Liver (tissue), 9 donors: ENCODE results near the gene ADGRD1. TPM values are rescaled to one million over a fixed set of nuclear protein-coding genes. Genes with fewer than 3 reads are reported as not detected.

ENCODE experiments used
- DNase-seq: peaks from one replicate; pipeline ENCODE4 v3.0.0-alpha.2; 2017; ENCODE audit warnings: low spot score
- H3K27ac ChIP-seq, 2 donors: one replicate each; pipeline ENCODE4 v1.7.0; 2013; ENCODE audit warnings: inconsistent platforms in 2 of 2, low read length in 2 of 2, control low read depth in 1 of 2, low read depth in 1 of 2, mild to moderate bottlenecking in 1 of 2
- H3K27me3 ChIP-seq, 4 donors: one replicate each; pipeline versions ENCODE4 v1.6.1 to v1.7.0; 2013; ENCODE audit warnings: low read length in 3 of 4, inconsistent platforms in 1 of 4, mild to moderate bottlenecking in 1 of 4, moderate library complexity in 1 of 4; ENCODE audit not compliant: control insufficient read depth in 4 of 4, insufficient read depth in 4 of 4
- H3K36me3 ChIP-seq, 4 donors: one replicate each; pipeline versions ENCODE4 v1.6.1 to v1.7.0; 2013; ENCODE audit warnings: low read length in 3 of 4, mild to moderate bottlenecking in 3 of 4, low read depth in 1 of 4, moderate library complexity in 1 of 4; ENCODE audit not compliant: control insufficient read depth in 4 of 4, insufficient read depth in 3 of 4
- H3K4me1 ChIP-seq, 4 donors: one replicate each; pipeline versions ENCODE4 v1.6.1 to v1.7.0; 2013; ENCODE audit warnings: low read length in 3 of 4, mild to moderate bottlenecking in 3 of 4, moderate library complexity in 1 of 4; ENCODE audit not compliant: control insufficient read depth in 4 of 4, insufficient read depth in 4 of 4
- H3K4me3 ChIP-seq, 3 donors: one replicate each; pipeline versions ENCODE4 v1.6.1 to v1.7.0; 2013; ENCODE audit warnings: low read length in 3 of 3, control low read depth in 1 of 3, low read depth in 1 of 3, mild to moderate bottlenecking in 1 of 3
- H3K9ac ChIP-seq, 2 donors: one replicate each; pipeline ENCODE4 v1.7.0; 2013; ENCODE audit warnings: low read length in 2 of 2, mild to moderate bottlenecking in 2 of 2, moderate library complexity in 2 of 2, control low read depth in 1 of 2, low read depth in 1 of 2
- H3K9me3 ChIP-seq, 4 donors: one replicate each; pipeline versions ENCODE4 v1.6.1 to v1.7.0; 2013; ENCODE audit warnings: low read length in 3 of 4; ENCODE audit not compliant: control insufficient read depth in 4 of 4
- FOXA1 ChIP-seq: IDR thresholded peaks from 2 replicates; pipeline ENCODE4 v1.6.1; 2016; ENCODE audit warnings: antibody characterized with exemption
- FOXA2 ChIP-seq: IDR thresholded peaks from 2 replicates; pipeline ENCODE4 v1.6.1; 2016; ENCODE audit warnings: antibody characterized with exemption
- GABPA ChIP-seq, 2 donors: IDR thresholded peaks in 1 of 2; conservative IDR thresholded peaks in 1 of 2; 2 replicates each; pipeline ENCODE4 v1.6.1; 2016; ENCODE audit warnings: antibody characterized with exemption in 2 of 2, mild to moderate bottlenecking in 1 of 2, moderate library complexity in 1 of 2
- HNF4A ChIP-seq, 2 donors: conservative IDR thresholded peaks; 2 replicates each; pipeline ENCODE4 v1.6.1; 2016; ENCODE audit warnings: antibody characterized with exemption in 2 of 2, mild to moderate bottlenecking in 2 of 2
- HNF4G ChIP-seq: IDR thresholded peaks from 2 replicates; pipeline ENCODE4 v1.6.1; 2016; ENCODE audit warnings: antibody characterized with exemption
- JUND ChIP-seq, 2 donors: IDR thresholded peaks; 2 replicates each; pipeline ENCODE4 v1.6.1; 2016; ENCODE audit warnings: antibody characterized with exemption in 2 of 2
- NR2F2 ChIP-seq: IDR thresholded peaks from 2 replicates; pipeline ENCODE4 v1.6.1; 2016; ENCODE audit warnings: antibody characterized with exemption
- RAD21 ChIP-seq, 2 donors: IDR thresholded peaks; 2 replicates each; pipeline ENCODE4 v1.6.1; 2016; ENCODE audit warnings: antibody characterized with exemption in 2 of 2, mild to moderate bottlenecking in 2 of 2
- RXRA ChIP-seq, 2 donors: IDR thresholded peaks; 2 replicates each; pipeline ENCODE4 v1.6.1; 2017 to 2018; ENCODE audit warnings: antibody characterized with exemption in 2 of 2, mild to moderate bottlenecking in 1 of 2
- SP1 ChIP-seq: IDR thresholded peaks from 2 replicates; pipeline ENCODE4 v1.6.1; 2018; ENCODE audit warnings: antibody characterized with exemption, mild to moderate bottlenecking
- TAF1 ChIP-seq: conservative IDR thresholded peaks from 2 replicates; pipeline ENCODE4 v1.6.1; 2016; ENCODE audit warnings: antibody characterized with exemption, mild to moderate bottlenecking
- YY1 ChIP-seq: IDR thresholded peaks from 2 replicates; pipeline ENCODE4 v1.6.1; 2016; ENCODE audit warnings: antibody characterized with exemption, mild to moderate bottlenecking
- WGBS: extraction: QIAGEN DNeasy Blood & Tissue Kit; methylation state at CpG from one replicate; pipeline ENCODE4 v1.1.7; 2013; 5-methylcytosine and 5-hydroxymethylcytosine counted together
- polyA plus RNA-seq, 2 donors: library from polyadenylated mRNA; stranded (reverse) in 1 of 2; unstranded in 1 of 2; fragments of 200-250 nt in 1 of 2; fragments of >200 nt in 1 of 2; fragmentation: Nextera tagmentation in 1 of 2; extraction: Ambion mirVana in 1 of 2; gene quantifications; one replicate each; pipeline versions ENCODE4 v1.2.1 to v1.2.3, GENCODE V29; 2013 to 2015
- total RNA-seq, 2 donors: library from RNA; depleted of rRNA; stranded (reverse); fragments of >200 nt; gene quantifications; one replicate each; pipeline ENCODE4 v1.2.3, GENCODE V29; 2014
- TF ChIP-seq, protein P1 (sequence below): IDR thresholded peaks from 2 replicates; pipeline ENCODE4 v1.6.1; 2016; ENCODE audit warnings: antibody characterized with exemption, mild to moderate bottlenecking
- TF ChIP-seq, protein P2 (sequence below): fragments of 150-350 bp; IDR thresholded peaks from 2 replicates; pipeline ENCODE4 v1.5.1; 2017; ENCODE audit warnings: improper control_type of control experiment, low read depth, low read length; ENCODE audit not compliant: missing input control
- TF ChIP-seq, protein P3 (sequence below): IDR thresholded peaks from 2 replicates; pipeline ENCODE4 v1.6.1; 2016; ENCODE audit warnings: antibody characterized with exemption
- TF ChIP-seq, protein P4 (sequence below): IDR thresholded peaks from 2 replicates; pipeline ENCODE4 v1.6.1; 2016; ENCODE audit warnings: antibody characterized with exemption
- TF ChIP-seq, protein P5 (sequence below): IDR thresholded peaks from 2 replicates; pipeline ENCODE4 v1.6.1; 2016; ENCODE audit warnings: antibody characterized with exemption
- donor health status: healthy.
- donor health status: healthy.
- donor health status: healthy.
- donor health status: healthy.
- donor health status: healthy.

Gene ADGRD1
- total and polyA plus RNA-seq, 4 donors: 2.7 to 7.1 (median 4.6) TPM

DNA sequence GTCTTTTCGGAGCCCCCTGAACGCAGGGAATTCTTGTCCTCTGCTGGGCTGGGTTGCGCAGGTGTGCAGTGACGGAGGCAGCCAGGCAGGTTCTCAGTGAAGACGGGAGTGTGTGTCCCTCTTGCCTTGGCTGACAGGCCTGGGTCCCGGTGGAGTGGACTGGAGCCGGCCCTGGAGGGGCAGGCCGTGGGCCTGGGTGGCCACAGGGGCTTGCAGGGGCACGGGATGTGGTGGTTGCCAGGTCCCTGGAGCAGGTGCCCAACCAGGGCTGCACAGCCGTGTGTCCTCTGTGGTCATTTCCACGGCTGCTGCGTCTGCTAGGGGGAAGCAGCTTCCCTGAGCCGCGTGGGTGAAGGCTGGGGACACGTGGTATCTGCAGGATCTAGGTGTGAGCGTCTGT, 79.8 kb downstream of the ADGRD1 start:
- Histone ChIP-seq H3K27ac (no peak overlapping the region), H3K36me3 (no peaks in the 10 kb centered on the region), H3K9ac (no peak overlapping the region), H3K4me1 (no peaks in the 10 kb centered on the region), H3K27me3 (no peaks in the 10 kb centered on the region), H3K4me3 (no peak overlapping the region), H3K9me3 (no peaks in the 10 kb centered on the region)
- DNase-seq: no peak
- TF ChIP-seq, protein P1, sequence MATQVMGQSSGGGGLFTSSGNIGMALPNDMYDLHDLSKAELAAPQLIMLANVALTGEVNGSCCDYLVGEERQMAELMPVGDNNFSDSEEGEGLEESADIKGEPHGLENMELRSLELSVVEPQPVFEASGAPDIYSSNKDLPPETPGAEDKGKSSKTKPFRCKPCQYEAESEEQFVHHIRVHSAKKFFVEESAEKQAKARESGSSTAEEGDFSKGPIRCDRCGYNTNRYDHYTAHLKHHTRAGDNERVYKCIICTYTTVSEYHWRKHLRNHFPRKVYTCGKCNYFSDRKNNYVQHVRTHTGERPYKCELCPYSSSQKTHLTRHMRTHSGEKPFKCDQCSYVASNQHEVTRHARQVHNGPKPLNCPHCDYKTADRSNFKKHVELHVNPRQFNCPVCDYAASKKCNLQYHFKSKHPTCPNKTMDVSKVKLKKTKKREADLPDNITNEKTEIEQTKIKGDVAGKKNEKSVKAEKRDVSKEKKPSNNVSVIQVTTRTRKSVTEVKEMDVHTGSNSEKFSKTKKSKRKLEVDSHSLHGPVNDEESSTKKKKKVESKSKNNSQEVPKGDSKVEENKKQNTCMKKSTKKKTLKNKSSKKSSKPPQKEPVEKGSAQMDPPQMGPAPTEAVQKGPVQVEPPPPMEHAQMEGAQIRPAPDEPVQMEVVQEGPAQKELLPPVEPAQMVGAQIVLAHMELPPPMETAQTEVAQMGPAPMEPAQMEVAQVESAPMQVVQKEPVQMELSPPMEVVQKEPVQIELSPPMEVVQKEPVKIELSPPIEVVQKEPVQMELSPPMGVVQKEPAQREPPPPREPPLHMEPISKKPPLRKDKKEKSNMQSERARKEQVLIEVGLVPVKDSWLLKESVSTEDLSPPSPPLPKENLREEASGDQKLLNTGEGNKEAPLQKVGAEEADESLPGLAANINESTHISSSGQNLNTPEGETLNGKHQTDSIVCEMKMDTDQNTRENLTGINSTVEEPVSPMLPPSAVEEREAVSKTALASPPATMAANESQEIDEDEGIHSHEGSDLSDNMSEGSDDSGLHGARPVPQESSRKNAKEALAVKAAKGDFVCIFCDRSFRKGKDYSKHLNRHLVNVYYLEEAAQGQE: no peak
- TF ChIP-seq, protein P2, sequence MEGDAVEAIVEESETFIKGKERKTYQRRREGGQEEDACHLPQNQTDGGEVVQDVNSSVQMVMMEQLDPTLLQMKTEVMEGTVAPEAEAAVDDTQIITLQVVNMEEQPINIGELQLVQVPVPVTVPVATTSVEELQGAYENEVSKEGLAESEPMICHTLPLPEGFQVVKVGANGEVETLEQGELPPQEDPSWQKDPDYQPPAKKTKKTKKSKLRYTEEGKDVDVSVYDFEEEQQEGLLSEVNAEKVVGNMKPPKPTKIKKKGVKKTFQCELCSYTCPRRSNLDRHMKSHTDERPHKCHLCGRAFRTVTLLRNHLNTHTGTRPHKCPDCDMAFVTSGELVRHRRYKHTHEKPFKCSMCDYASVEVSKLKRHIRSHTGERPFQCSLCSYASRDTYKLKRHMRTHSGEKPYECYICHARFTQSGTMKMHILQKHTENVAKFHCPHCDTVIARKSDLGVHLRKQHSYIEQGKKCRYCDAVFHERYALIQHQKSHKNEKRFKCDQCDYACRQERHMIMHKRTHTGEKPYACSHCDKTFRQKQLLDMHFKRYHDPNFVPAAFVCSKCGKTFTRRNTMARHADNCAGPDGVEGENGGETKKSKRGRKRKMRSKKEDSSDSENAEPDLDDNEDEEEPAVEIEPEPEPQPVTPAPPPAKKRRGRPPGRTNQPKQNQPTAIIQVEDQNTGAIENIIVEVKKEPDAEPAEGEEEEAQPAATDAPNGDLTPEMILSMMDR: no peak
- TF ChIP-seq RXRA (IDR thresholded peaks at IDR 0.05) (no peak), JUND (IDR thresholded peaks at IDR 0.05) (no peak), NR2F2 (no peak), FOXA2 (no peak), HNF4A (conservative IDR thresholded peaks at IDR 0.05) (no peak), RAD21 (IDR thresholded peaks at IDR 0.05) (no peak), SP1 (no peak), HNF4G (no peak), YY1 (no peak)
- TF ChIP-seq, protein P3, sequence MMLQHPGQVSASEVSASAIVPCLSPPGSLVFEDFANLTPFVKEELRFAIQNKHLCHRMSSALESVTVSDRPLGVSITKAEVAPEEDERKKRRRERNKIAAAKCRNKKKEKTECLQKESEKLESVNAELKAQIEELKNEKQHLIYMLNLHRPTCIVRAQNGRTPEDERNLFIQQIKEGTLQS: no peak
- TF ChIP-seq, protein P4, sequence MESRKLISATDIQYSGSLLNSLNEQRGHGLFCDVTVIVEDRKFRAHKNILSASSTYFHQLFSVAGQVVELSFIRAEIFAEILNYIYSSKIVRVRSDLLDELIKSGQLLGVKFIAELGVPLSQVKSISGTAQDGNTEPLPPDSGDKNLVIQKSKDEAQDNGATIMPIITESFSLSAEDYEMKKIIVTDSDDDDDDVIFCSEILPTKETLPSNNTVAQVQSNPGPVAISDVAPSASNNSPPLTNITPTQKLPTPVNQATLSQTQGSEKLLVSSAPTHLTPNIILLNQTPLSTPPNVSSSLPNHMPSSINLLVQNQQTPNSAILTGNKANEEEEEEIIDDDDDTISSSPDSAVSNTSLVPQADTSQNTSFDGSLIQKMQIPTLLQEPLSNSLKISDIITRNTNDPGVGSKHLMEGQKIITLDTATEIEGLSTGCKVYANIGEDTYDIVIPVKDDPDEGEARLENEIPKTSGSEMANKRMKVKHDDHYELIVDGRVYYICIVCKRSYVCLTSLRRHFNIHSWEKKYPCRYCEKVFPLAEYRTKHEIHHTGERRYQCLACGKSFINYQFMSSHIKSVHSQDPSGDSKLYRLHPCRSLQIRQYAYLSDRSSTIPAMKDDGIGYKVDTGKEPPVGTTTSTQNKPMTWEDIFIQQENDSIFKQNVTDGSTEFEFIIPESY: no peak
- TF ChIP-seq, protein P5, sequence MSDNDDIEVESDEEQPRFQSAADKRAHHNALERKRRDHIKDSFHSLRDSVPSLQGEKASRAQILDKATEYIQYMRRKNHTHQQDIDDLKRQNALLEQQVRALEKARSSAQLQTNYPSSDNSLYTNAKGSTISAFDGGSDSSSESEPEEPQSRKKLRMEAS: no peak
- WGBS: 89% methylated on average over 16 of the region's 16 CpGs

DNA sequence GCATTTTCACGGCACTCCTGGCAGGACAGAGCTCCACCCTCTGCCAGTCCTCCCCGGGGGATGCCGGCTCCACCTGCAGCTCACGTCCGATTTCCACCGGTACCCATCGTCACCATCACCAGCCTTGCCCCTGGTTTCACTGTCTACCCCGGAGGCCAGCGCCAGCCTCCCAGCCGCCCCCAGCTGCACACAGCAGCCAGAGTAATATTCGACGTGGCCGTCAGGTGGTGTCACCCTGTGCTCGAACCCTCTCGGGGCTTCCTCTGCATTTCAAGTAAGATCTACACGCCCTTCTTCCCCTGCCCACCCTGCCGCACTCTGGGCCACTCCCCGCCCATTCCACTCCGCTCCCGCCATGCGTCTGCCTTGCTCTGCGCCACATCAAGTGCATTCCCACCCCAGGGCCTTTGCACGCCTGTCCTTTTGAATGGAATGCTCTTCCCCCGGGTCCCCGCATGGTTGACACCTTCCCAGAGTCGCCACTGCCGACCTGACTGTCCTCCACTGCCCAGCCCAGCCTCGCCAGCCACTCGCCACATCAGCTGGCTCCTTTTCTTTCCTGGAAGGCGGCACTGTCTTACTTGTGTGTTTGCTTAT, 80.3 kb downstream of the ADGRD1 start:
- 94% methylated on average over 30 of the region's 30 CpGs for WGBS
- Histone ChIP-seq H3K27ac (no peak overlapping the region), H3K4me3 (no peak overlapping the region), H3K36me3 (no peaks in the 10 kb centered on the region), H3K9ac (no peak overlapping the region), H3K27me3 (no peaks in the 10 kb centered on the region), H3K9me3 (no peaks in the 10 kb centered on the region), H3K4me1 (no peaks in the 10 kb centered on the region)
- no peak for DNase-seq
- TF ChIP-seq HNF4G (no peak), FOXA2 (no peak), RAD21 (IDR thresholded peaks at IDR 0.05) (no peak), SP1 (no peak), FOXA1 (no peak), GABPA (IDR thresholded peaks at IDR 0.05 in 1 of 2, conservative IDR thresholded peaks at IDR 0.05 in 1 of 2) (no peak), RXRA (IDR thresholded peaks at IDR 0.05) (no peak), YY1 (no peak), NR2F2 (no peak), TAF1 (no peak)
- TF ChIP-seq, protein P4: no peak
- TF ChIP-seq, protein P5: no peak
- TF ChIP-seq, protein P1: no peak
